MCF 10A (cell line): ENCODE data around the gene NLGN3. TPM values are rescaled to one million over a fixed set of nuclear protein-coding genes. Genes with fewer than 3 reads are reported as not detected.

Experiments
- BruUV-seq: library from RNA; stranded (reverse); fragments of 400-500 nt; replicated peaks from 2 replicates; lab custom pipeline; 2021; lab: Mats Ljungman, UMichigan
- CTCF ChIA-PET: fragments of 300-600 bp; sonication (Branson Sonifier 250); formaldehyde crosslinking; extraction: SDS; loops from one replicate; lab custom pipeline; 2021; ENCODE audit warnings: antibody characterized with exemption, inconsistent platforms; lab: Yijun Ruan, JAX
- POLR2A ChIA-PET: fragments of 300-600, 350-650 bp; sonication (Branson Sonifier 250); formaldehyde crosslinking; extraction: SDS; loops from one replicate; lab custom pipeline; 2020; ENCODE audit warnings: antibody characterized with exemption, inconsistent platforms; lab: Yijun Ruan, JAX
- DNase-seq: peaks from one replicate; pipeline ENCODE4 v3.0.0-alpha.2; 2018; ENCODE audit not compliant: unreplicated experiment
- H3K27ac Mint-ChIP-seq: one replicate; pipeline ENCODE4 v1.8.0; 2022; ENCODE audit warnings: mild to moderate bottlenecking, low read depth, mixed read lengths; ENCODE audit not compliant: unreplicated experiment
- H3K27me3 Mint-ChIP-seq: one replicate; pipeline ENCODE4 v1.8.0; 2022; ENCODE audit warnings: mixed read lengths; ENCODE audit not compliant: insufficient read depth, unreplicated experiment
- H3K36me3 Mint-ChIP-seq: one replicate; pipeline ENCODE4 v1.8.0; 2022; ENCODE audit warnings: mild to moderate bottlenecking, moderate library complexity, mixed read lengths; ENCODE audit not compliant: insufficient read depth, unreplicated experiment
- H3K4me1 Mint-ChIP-seq: one replicate; pipeline ENCODE4 v1.8.0; 2022; ENCODE audit warnings: mixed read lengths; ENCODE audit not compliant: insufficient read depth, unreplicated experiment
- H3K4me3 Mint-ChIP-seq: one replicate; pipeline ENCODE4 v1.8.0; 2022; ENCODE audit warnings: mild to moderate bottlenecking, moderate library complexity, mixed read lengths; ENCODE audit not compliant: unreplicated experiment
- H3K9me3 Mint-ChIP-seq: one replicate; pipeline ENCODE4 v1.8.0; 2022; ENCODE audit warnings: mixed read lengths; ENCODE audit not compliant: unreplicated experiment
- CTCF ChIP-seq: fragments of 200-600 bp; IDR thresholded peaks from one replicate; pipeline ENCODE4 v1.8.0; 2022; ENCODE audit warnings: antibody characterized with exemption, mild to moderate bottlenecking; ENCODE audit not compliant: unreplicated experiment
- intact Hi-C: fragments of 100-400 bp; cut with micrococcal nuclease; formaldehyde crosslinking; loops from 2 replicates; pipeline ENCODE4 v1.14.1; 2022
- total RNA-seq: library from RNA; stranded (reverse); gene quantifications from 2 replicates; pipeline ENCODE4 v1.2.3, GENCODE V29; 2022

NLGN3 gene
- total RNA-seq, 1 experiment from 2014 or later: 0.42 TPM

- ChIA-PET POLR2A (no interaction called here), CTCF (no interaction called here)
- intact Hi-C loops: no loop called here
- Mint-ChIP-seq H3K4me1 (no peaks in the 10 kb centered on the region), H3K4me3 (no peak overlapping the region), H3K27ac (no peak overlapping the region), H3K27me3 (peaks cover 61% of the 10 kb centered on the region), H3K36me3 (no peaks in the 10 kb centered on the region), H3K9me3 (no peaks in the 10 kb centered on the region)
- BruUV-seq: no TSS peak
- no peak for DNase-seq
- no peak for TF ChIP-seq CTCF
Measured at GRCh38 chrX:71109051-71109450, 35.6 kb upstream of the NLGN3 start.

- H3K36me3 Mint-ChIP-seq: peaks cover 6% of the 10 kb centered on the region
- H3K4me1 Mint-ChIP-seq: no peaks in the 10 kb centered on the region
- H3K27me3 Mint-ChIP-seq: peaks cover 61% of the 10 kb centered on the region
- no TSS peak for BruUV-seq
- CTCF ChIA-PET: interaction anchor here (0.6 to 1.1 kb wide), 3 partner anchors 17 to 978 kb away, joined by 3 read pairs; no protein-coding TSS in a partner anchor
- H3K27ac Mint-ChIP-seq: no peak within 1 kb of the TSS
- intact Hi-C loops: no loop called here
- TF ChIP-seq CTCF: no peak
- POLR2A ChIA-PET: no interaction called here
- no peaks in the 10 kb centered on the region for H3K9me3 Mint-ChIP-seq
- H3K4me3 Mint-ChIP-seq: no peak within 1 kb of the TSS
- no peak for DNase-seq
Measured at GRCh38 chrX:71111141-71111843, 33.3 kb upstream of the NLGN3 start, which contains the start of gene IL2RG. Gene IL2RG, minus strand, starts transcription at chrX:71111577. Its CDS starts 38 bp downstream, at chrX:71111539.

- DNase-seq: no peak
- intact Hi-C loops: no loop called here
- ChIA-PET CTCF (interaction anchor here (0.6 to 1.1 kb wide), 3 partner anchors 17 to 979 kb away, joined by 3 read pairs; no protein-coding TSS in a partner anchor), POLR2A (no interaction called here)
- Mint-ChIP-seq H3K4me3 (no peak overlapping the region), H3K36me3 (peaks cover 6% of the 10 kb centered on the region), H3K27me3 (peaks cover 59% of the 10 kb centered on the region), H3K27ac (no peak overlapping the region), H3K9me3 (no peaks in the 10 kb centered on the region), H3K4me1 (no peaks in the 10 kb centered on the region)
- no peak for TF ChIP-seq CTCF
- no TSS peak for BruUV-seq
Measured at GRCh38 chrX:71111921-71112431, 32.7 kb upstream of the NLGN3 start.

GRCh38 chrX:71117358-71117757 is 27.3 kb upstream of the NLGN3 start:
- intact Hi-C loops: no loop called here
- POLR2A ChIA-PET: interaction anchor here (0.7 to 2.0 kb wide), 8 partner anchors 15 to 180 kb away, joined by 3 to 12 read pairs (median 4); partner anchors contain the start of gene NONO
- H3K9me3 Mint-ChIP-seq: no peaks in the 10 kb centered on the region

More at GRCh38 chrX:71117358-71117757, 27.3 kb upstream of the NLGN3 start:
- Mint-ChIP-seq H3K4me1 (no peaks in the 10 kb centered on the region), H3K36me3 (peaks cover 30% of the 10 kb centered on the region), H3K27ac (no peak overlapping the region), H3K27me3 (peaks cover 18% of the 10 kb centered on the region), H3K4me3 (no peak overlapping the region)
- CTCF ChIA-PET: interaction anchor here (0.7 to 1.1 kb wide), 3 partner anchors 13 to 137 kb away, joined by 3 to 4 read pairs (median 4); no protein-coding TSS in a partner anchor
- no TSS peak for BruUV-seq
- no peak for TF ChIP-seq CTCF
- no peak for DNase-seq
